HepG2 (cell line): Measurements from ENCODE around the gene MIEF2. TPM values are rescaled to one million over a fixed set of nuclear protein-coding genes. Genes with fewer than 3 reads are reported as not detected.

Experiments
- ATF7-NPFF ChIP-seq: sonication (generic); formaldehyde crosslinking; IDR thresholded peaks from 2 replicates; pipeline ENCODE4 v1.8.1; 2023; ENCODE audit warnings: mild to moderate bottlenecking, low read depth, missing genetic modification reagents, moderate library complexity
- CBX5 ChIP-seq: sonication (generic); formaldehyde crosslinking; IDR thresholded peaks from 2 replicates; pipeline ENCODE4 v1.4.0; 2020; ENCODE audit warnings: missing genetic modification reagents, borderline replicate concordance
- ERF ChIP-seq: IDR thresholded peaks from 2 replicates; pipeline ENCODE4 v1.6.1; 2018; ENCODE audit warnings: missing biosample characterization, missing genetic modification reagents
- GATAD2A ChIP-seq: IDR thresholded peaks from 2 replicates; pipeline ENCODE4 v1.6.1; 2016
- KDM2A ChIP-seq: sonication (generic); formaldehyde crosslinking; IDR thresholded peaks from 2 replicates; pipeline ENCODE4 v1.4.0; 2020; ENCODE audit warnings: low read depth, missing genetic modification reagents, borderline replicate concordance
- MIER2 ChIP-seq: IDR thresholded peaks from 2 replicates; pipeline ENCODE4 v1.6.1; 2016; ENCODE audit warnings: missing biosample characterization, missing genetic modification reagents
- NKX3-1 ChIP-seq: sonication (generic); formaldehyde crosslinking; IDR thresholded peaks from 2 replicates; pipeline ENCODE4 v1.5.0; 2020; ENCODE audit warnings: missing genetic modification reagents
- NR2F6 ChIP-seq, 2 experiments: IDR thresholded peaks; 2 replicates each; pipeline ENCODE4 v1.6.1; 2016; ENCODE audit warnings: antibody characterized with exemption in 1 of 2, mild to moderate bottlenecking in 1 of 2
- SUZ12 ChIP-seq: fragments of 150-350 bp; IDR thresholded peaks from 2 replicates; pipeline ENCODE4 v1.6.1; 2014; ENCODE audit warnings: low read depth, low read length
- TCF7L2 ChIP-seq: IDR thresholded peaks from 2 replicates; pipeline ENCODE4 v1.6.1; 2011; ENCODE audit warnings: mild to moderate bottlenecking, low read depth, low read length, moderate library complexity
- ZNF224 ChIP-seq: sonication (generic); formaldehyde crosslinking; IDR thresholded peaks from 2 replicates; pipeline ENCODE4 v1.5.0; 2020; ENCODE audit warnings: mild to moderate bottlenecking, missing genetic modification reagents
- ZNF292 ChIP-seq: sonication (generic); formaldehyde crosslinking; IDR thresholded peaks from 2 replicates; pipeline ENCODE4 v1.8.1; 2022; ENCODE audit warnings: mild to moderate bottlenecking, low read depth, missing genetic modification reagents, borderline replicate concordance
- ZNF354B ChIP-seq: sonication (generic); formaldehyde crosslinking; IDR thresholded peaks from 2 replicates; pipeline ENCODE4 v1.8.0; 2022; ENCODE audit warnings: mild to moderate bottlenecking, missing genetic modification reagents
- ZNF441 ChIP-seq: sonication (generic); formaldehyde crosslinking; IDR thresholded peaks from 2 replicates; pipeline ENCODE4 v1.7.0; 2021; ENCODE audit warnings: missing genetic modification reagents, borderline replicate concordance
- ZNF646 ChIP-seq: sonication (generic); formaldehyde crosslinking; IDR thresholded peaks from 2 replicates; pipeline ENCODE4 v1.9.0; 2021; ENCODE audit warnings: mild to moderate bottlenecking, missing genetic modification reagents
- ZNF777 ChIP-seq: sonication (generic); formaldehyde crosslinking; IDR thresholded peaks from 2 replicates; pipeline ENCODE4 v1.4.0; 2020; ENCODE audit warnings: missing genetic modification reagents
- ZNF788 ChIP-seq: sonication (generic); formaldehyde crosslinking; IDR thresholded peaks from 2 replicates; pipeline ENCODE4 v1.5.0; 2020; ENCODE audit warnings: mild to moderate bottlenecking, missing genetic modification reagents, borderline replicate concordance
- ZNF816 ChIP-seq: sonication (generic); formaldehyde crosslinking; IDR thresholded peaks from 2 replicates; pipeline ENCODE4 v1.8.0; 2022; ENCODE audit warnings: missing genetic modification reagents, mild to moderate bottlenecking, borderline replicate concordance
- ZSCAN20 ChIP-seq: sonication (generic); formaldehyde crosslinking; IDR thresholded peaks from 2 replicates; pipeline ENCODE4 v1.4.0; 2020; ENCODE audit warnings: missing genetic modification reagents, mild to moderate bottlenecking, borderline replicate concordance
- polyA plus RNA-seq, 8 experiments: library from polyadenylated mRNA; depleted of rRNA in 3 of 8; stranded (reverse) in 7 of 8; unstranded in 1 of 8; fragments of >200 nt; fragmentation: Illumina TruSeq in 4 of 8; extraction: Trizol in 4 of 8; gene quantifications; 2 replicates each; pipeline versions ENCODE4 v1.2.1 to v1.2.3, GENCODE V29; 2011 to 2016; ENCODE audit warnings: low read depth in 4 of 8, missing spikeins in 1 of 8, mixed read lengths in 1 of 8; ENCODE audit not compliant: insufficient read depth in 1 of 8
- total RNA-seq, 5 experiments: library from RNA; depleted of rRNA; stranded (reverse); fragments of >200 nt; fragmentation: Illumina TruSeq; extraction: Trizol; gene quantifications; 2 replicates each; pipeline ENCODE4 v1.2.3, GENCODE V29; 2016; ENCODE audit warnings: low read depth in 1 of 5
- TF ChIP-seq, protein P1 (sequence below): sonication (generic); formaldehyde crosslinking; conservative IDR thresholded peaks from 2 replicates; pipeline ENCODE4 v1.4.0; 2020; ENCODE audit warnings: missing genetic modification reagents
- TF ChIP-seq, protein P2 (sequence below): sonication (generic); formaldehyde crosslinking; IDR thresholded peaks from 2 replicates; pipeline ENCODE4 v1.8.0; 2022; ENCODE audit warnings: missing genetic modification reagents, mild to moderate bottlenecking, borderline replicate concordance

MIEF2 gene
- total and polyA plus RNA-seq, 2 of the 13 experiments (the other 11 are each of a cell fraction or from before 2014, with no cell fraction given): 6.0 to 8.0 TPM

DNA sequence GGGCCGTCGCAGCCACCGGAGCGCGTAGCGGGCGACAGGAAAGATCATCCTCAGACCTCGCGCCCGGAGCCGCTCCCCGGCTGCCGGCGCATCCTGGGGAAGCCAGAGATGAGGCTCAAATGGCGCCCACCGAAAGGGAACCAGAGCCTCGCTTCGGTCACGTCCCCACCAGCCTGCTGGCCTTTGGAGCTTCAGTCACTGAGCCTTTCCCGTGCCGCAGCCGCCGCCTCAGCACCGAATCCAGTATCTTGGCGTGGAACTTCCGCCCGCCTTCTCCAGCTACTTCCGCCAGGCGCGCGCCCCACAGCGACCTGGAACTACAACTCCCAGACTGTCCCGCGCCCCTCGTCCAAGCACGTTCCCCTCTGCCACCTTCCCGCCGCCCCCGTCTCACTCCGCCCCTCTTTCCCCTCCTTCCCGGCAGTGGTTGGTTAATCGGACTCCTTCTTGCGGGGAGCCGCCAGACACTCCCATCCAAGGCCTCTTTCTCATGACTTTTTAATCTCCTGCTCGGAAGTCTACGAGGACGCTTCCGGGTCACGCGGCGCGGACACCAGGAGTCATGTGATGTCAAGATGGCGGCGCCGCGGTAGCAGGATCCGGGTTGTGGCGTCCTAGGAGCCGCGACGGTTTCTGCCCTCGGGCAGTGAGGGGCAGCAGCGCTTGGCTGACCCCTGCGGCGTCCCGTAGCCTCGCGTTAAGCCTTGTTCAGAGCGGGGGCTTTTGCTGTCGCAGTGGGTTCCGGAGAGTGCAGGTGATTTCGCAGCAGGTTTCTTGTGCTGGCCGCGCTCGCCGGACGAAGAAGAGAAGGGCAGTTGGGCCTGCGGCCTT is 54.5 kb downstream of the MIEF2 start, which contains the start of the genes SMCR8 and TOP3A (continued):
- TF ChIP-seq, protein P1, sequence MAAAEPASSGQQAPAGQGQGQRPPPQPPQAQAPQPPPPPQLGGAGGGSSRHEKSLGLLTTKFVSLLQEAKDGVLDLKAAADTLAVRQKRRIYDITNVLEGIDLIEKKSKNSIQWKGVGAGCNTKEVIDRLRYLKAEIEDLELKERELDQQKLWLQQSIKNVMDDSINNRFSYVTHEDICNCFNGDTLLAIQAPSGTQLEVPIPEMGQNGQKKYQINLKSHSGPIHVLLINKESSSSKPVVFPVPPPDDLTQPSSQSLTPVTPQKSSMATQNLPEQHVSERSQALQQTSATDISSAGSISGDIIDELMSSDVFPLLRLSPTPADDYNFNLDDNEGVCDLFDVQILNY (CRISPR knock-in tag): no peak
- TF ChIP-seq CBX5 (CRISPR knock-in tag) (0 out of 2 replicates have a peak, but pooled peaks have one; percentile 35), ZNF777 (CRISPR knock-in tag) (peak; percentile 78), TCF7L2 (no peak), SUZ12 (peak; percentile 45), ATF7-NPFF (CRISPR knock-in tag) (no peak; the same call in 1 of the 2 replicates), ZNF354B (CRISPR knock-in tag) (0 out of 2 replicates have a peak, but pooled peaks have one; percentile 58), GATAD2A (CRISPR knock-in tag) (peak; percentile 10; the same call in 1 of the 2 replicates), ZNF816 (CRISPR knock-in tag) (no peak), ZNF646 (CRISPR knock-in tag) (no peak), NR2F6 (IDR thresholded peaks at IDR 0.05) (peak; percentile 18; the same call in 1 of the 2 replicates), NR2F6 (CRISPR knock-in tag; IDR thresholded peaks at IDR 0.05) (no peak; the same call in 1 of the 2 replicates), ZSCAN20 (CRISPR knock-in tag) (0 out of 2 replicates have a peak, but pooled peaks have one; percentile 22), ZNF292 (CRISPR knock-in tag) (peak; percentile 73; the same call in 1 of the 2 replicates), KDM2A (peak; percentile 62; the same call in 1 of the 2 replicates), MIER2 (0 out of 2 replicates have a peak, but pooled peaks have one; percentile 36), ZNF224 (CRISPR knock-in tag) (0 out of 2 replicates have a peak, but pooled peaks have one; percentile 43), ZNF788 (CRISPR knock-in tag) (peak; percentile 10; the same call in 1 of the 2 replicates), ERF (CRISPR knock-in tag) (0 out of 2 replicates have a peak, but pooled peaks have one; percentile 70), ZNF441 (CRISPR knock-in tag) (peak; percentile 54; the same call in 1 of the 2 replicates), NKX3-1 (CRISPR knock-in tag) (0 out of 2 replicates have a peak, but pooled peaks have one; percentile 3)
- TF ChIP-seq, protein P2, sequence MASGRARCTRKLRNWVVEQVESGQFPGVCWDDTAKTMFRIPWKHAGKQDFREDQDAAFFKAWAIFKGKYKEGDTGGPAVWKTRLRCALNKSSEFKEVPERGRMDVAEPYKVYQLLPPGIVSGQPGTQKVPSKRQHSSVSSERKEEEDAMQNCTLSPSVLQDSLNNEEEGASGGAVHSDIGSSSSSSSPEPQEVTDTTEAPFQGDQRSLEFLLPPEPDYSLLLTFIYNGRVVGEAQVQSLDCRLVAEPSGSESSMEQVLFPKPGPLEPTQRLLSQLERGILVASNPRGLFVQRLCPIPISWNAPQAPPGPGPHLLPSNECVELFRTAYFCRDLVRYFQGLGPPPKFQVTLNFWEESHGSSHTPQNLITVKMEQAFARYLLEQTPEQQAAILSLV (CRISPR knock-in tag): peak; percentile 81; the same call in 1 of the 2 replicates
